SK-N-MC (cell line): ENCODE data around the gene SLC19A2.

Experiments
- EZH2 ChIP-seq: fragments of 200-600 bp; sonication (generic); IDR thresholded peaks from one replicate; pipeline ENCODE4 v1.6.1; 2017; ENCODE audit warnings: antibody characterized with exemption
- FOXP2 ChIP-seq: optimal IDR thresholded peaks from 2 replicates; pipeline ENCODE3; 2011; ENCODE audit warnings: mild to moderate bottlenecking, moderate library complexity; ENCODE audit not compliant: insufficient read depth; ENCODE audit errors: extremely low read length, control extremely low read depth
- POLR2AphosphoS5 ChIP-seq: IDR thresholded peaks from 2 replicates; pipeline ENCODE4 v1.6.1; 2012; ENCODE audit warnings: mild to moderate bottlenecking, low read depth, low read length, borderline replicate concordance

DNA sequence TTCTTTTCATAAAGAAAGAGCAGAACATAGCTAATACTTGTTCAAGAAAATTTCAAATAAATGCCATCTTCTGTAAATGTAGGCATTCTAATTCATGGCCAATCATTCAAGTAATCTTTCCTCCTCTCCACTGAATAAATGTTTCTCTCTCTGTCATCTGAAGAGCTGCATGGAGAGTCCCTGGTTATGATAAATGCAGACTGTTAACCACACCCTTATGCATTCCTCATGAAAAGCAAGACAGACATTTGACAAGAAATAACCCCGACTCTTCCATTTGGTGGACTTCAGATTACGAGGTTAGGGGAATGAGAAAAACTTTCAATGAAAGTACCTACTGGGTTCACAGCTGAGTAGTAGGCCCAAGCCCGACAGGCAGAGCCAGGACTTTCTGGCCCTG is 44.7 kb upstream of the SLC19A2 start:
- TF ChIP-seq EZH2 = no peak
- no peak for TF ChIP-seq POLR2AphosphoS5
- TF ChIP-seq FOXP2 = no peak
